Endothelial cell of umbilical vein (primary cell): ENCODE measurements around the gene DGUOK. TPM values are rescaled to one million over a fixed set of nuclear protein-coding genes. Genes with fewer than 3 reads are reported as not detected.

Experiments used
- BruUV-seq: library from RNA; stranded (reverse); fragments of 400-500 nt; replicated peaks from 2 replicates; lab custom pipeline; 2021; lab: Mats Ljungman, UMichigan
- CTCF ChIA-PET: fragments of 300-600, 350-600 bp; sonication (Branson Sonifier 250); formaldehyde crosslinking; loops from one replicate; lab custom pipeline; 2021; ENCODE audit warnings: antibody characterized with exemption, inconsistent platforms; lab: Charles Lee
- POLR2A ChIA-PET: fragments of 300-600, 350-600 bp; sonication (Branson Sonifier 250); formaldehyde crosslinking; loops from one replicate; lab custom pipeline; 2021; ENCODE audit warnings: antibody characterized with exemption, inconsistent platforms; lab: Charles Lee
- DNase-seq: peaks from one replicate; pipeline ENCODE4 v3.0.0-alpha.2; 2011; ENCODE audit warnings: low read depth, low spot score
- FAIRE-seq: peaks from 2 replicates; lab custom pipeline; 2011; peaks lifted over from hg19 to GRCh38; lab: Jason Lieb, UNC
- H2AFZ ChIP-seq: 2 replicates; pipeline ENCODE4 v1.6.0; 2012; ENCODE audit warnings: low read depth, low read length, control low read depth, inconsistent platforms
- H3K27ac ChIP-seq: 2 replicates; pipeline ENCODE4 v1.5.1; 2011; ENCODE audit warnings: low read depth, mild to moderate bottlenecking, control low read depth, low read length, moderate library complexity; ENCODE audit not compliant: insufficient read depth
- H3K27me3 ChIP-seq, 2 experiments: 2 replicates each; pipeline versions ENCODE4 v1.6.0 to v1.6.1; 2011; ENCODE audit warnings: low read length in 2 of 2, mixed read lengths in 1 of 2; ENCODE audit not compliant: control insufficient read depth in 2 of 2, insufficient read depth in 2 of 2
- H3K36me3 ChIP-seq, 2 experiments: 2 replicates in 1 of 2; 3 replicates in 1 of 2; pipeline ENCODE4 v1.5.1; 2011; ENCODE audit warnings: low read length in 2 of 2, mild to moderate bottlenecking in 1 of 2, moderate library complexity in 1 of 2; ENCODE audit not compliant: control insufficient read depth in 2 of 2, insufficient read depth in 2 of 2; ENCODE audit errors: extremely low read depth in 1 of 2
- H3K4me1 ChIP-seq: 3 replicates; pipeline ENCODE4 v1.5.1; 2011; ENCODE audit warnings: mild to moderate bottlenecking, low read length; ENCODE audit not compliant: control insufficient read depth, insufficient read depth; ENCODE audit errors: extremely low read depth
- H3K4me2 ChIP-seq: 2 replicates; pipeline ENCODE4 v1.6.1; 2011; ENCODE audit warnings: low read length, control low read depth, mixed read lengths; ENCODE audit not compliant: insufficient read depth
- H3K4me3 ChIP-seq, 3 experiments: fragments of 200-600 bp in 1 of 3; sonication (generic), shearing (Covaris generic) in 1 of 3; replicated peaks in 1 of 3; 2 replicates each; pipeline ENCODE4 v1.5.1; 2011 to 2016; ENCODE audit warnings: control low read depth in 3 of 3, low read length in 3 of 3, mild to moderate bottlenecking in 2 of 3, inconsistent platforms in 1 of 3, low read depth in 1 of 3, moderate library complexity in 1 of 3; ENCODE audit not compliant: insufficient read depth in 1 of 3
- H3K79me2 ChIP-seq: 2 replicates; pipeline ENCODE4 v1.6.0; 2012; ENCODE audit warnings: low read length, inconsistent platforms; ENCODE audit not compliant: control insufficient read depth, insufficient read depth
- H3K9ac ChIP-seq: replicated peaks from 2 replicates; pipeline ENCODE3; 2011; ENCODE audit warnings: low read length, control low read depth; ENCODE audit not compliant: insufficient read depth; ENCODE audit errors: extremely low read depth
- H3K9me1 ChIP-seq: replicated peaks from 3 replicates; pipeline ENCODE4 v1.6.0; 2011; ENCODE audit warnings: mild to moderate bottlenecking, low read length; ENCODE audit not compliant: control insufficient read depth, insufficient read depth; ENCODE audit errors: extremely low read depth
- H3K9me3 ChIP-seq: replicated peaks from 2 replicates; pipeline ENCODE4 v1.5.1; 2012; ENCODE audit warnings: low read length, inconsistent platforms; ENCODE audit not compliant: control insufficient read depth, insufficient read depth
- H4K20me1 ChIP-seq: replicated peaks from 2 replicates; pipeline ENCODE3; 2011; ENCODE audit warnings: mild to moderate bottlenecking, low read length; ENCODE audit not compliant: control insufficient read depth, insufficient read depth; ENCODE audit errors: extremely low read depth
- EZH2 ChIP-seq: IDR thresholded peaks from 2 replicates; pipeline ENCODE4 v1.6.1; 2012; ENCODE audit warnings: borderline replicate concordance, low read depth, mild to moderate bottlenecking, moderate library complexity, low read length, inconsistent platforms; ENCODE audit not compliant: severe bottlenecking
- FOS ChIP-seq: IDR thresholded peaks from 2 replicates; pipeline ENCODE4 v1.6.1; 2011; ENCODE audit warnings: mild to moderate bottlenecking, low read length, moderate library complexity, borderline replicate concordance; ENCODE audit not compliant: insufficient read depth
- GATA2 ChIP-seq: IDR thresholded peaks from 2 replicates; pipeline ENCODE4 v1.7.0; 2011; ENCODE audit warnings: low read depth, mild to moderate bottlenecking, moderate library complexity, mixed read lengths, low read length; ENCODE audit not compliant: insufficient read length, insufficient read depth
- JUN ChIP-seq: IDR thresholded peaks from 2 replicates; pipeline ENCODE4 v1.6.1; 2011; ENCODE audit warnings: borderline replicate concordance, low read depth; ENCODE audit not compliant: insufficient read length, insufficient read depth
- MYC ChIP-seq: IDR thresholded peaks from one replicate; pipeline ENCODE4 v1.6.1; 2011; ENCODE audit warnings: mild to moderate bottlenecking, low read depth, low read length
- POLR2A ChIP-seq: IDR thresholded peaks from 2 replicates; pipeline ENCODE4 v1.6.1; 2012; ENCODE audit warnings: low read depth, mild to moderate bottlenecking, control low read depth, low read length
- POLR2AphosphoS5 ChIP-seq: IDR thresholded peaks from 2 replicates; pipeline ENCODE4 v1.6.1; 2012; ENCODE audit warnings: low read depth, mild to moderate bottlenecking, control low read depth, low read length, moderate library complexity; ENCODE audit not compliant: insufficient read depth
- dilution Hi-C: fragments of 300-500 bp; cut with MboI; formaldehyde crosslinking; loops from one replicate; pipeline ENCODE4 v1.15.0; 2019; ENCODE audit warnings: low sequenced_read_pairs; ENCODE audit not compliant: extremely low pct_ligation_motif_present
- intact Hi-C: fragments of 100-400 bp; cut with micrococcal nuclease; formaldehyde crosslinking; loops from one replicate; pipeline ENCODE4 v1.10.0; 2022
- polyA plus RNA-seq, 4 experiments: library from polyadenylated mRNA; depleted of rRNA in 3 of 4; stranded (reverse) in 3 of 4; unstranded in 1 of 4; fragments of >200 nt; gene quantifications; 2 replicates each; pipeline versions ENCODE4 v1.2.1 to v1.2.3, GENCODE V29; 2011 to 2012; ENCODE audit warnings: missing spikeins in 1 of 4
- total RNA-seq: library from RNA; stranded (reverse); gene quantifications from 2 replicates; pipeline ENCODE4 v1.2.3, GENCODE V29; 2021
- TF ChIP-seq, protein P1 (sequence below), 2 donors: IDR thresholded peaks; 1 replicate in 1 of 2; 2 replicates in 1 of 2; pipeline ENCODE4 v1.5.1; 2011; ENCODE audit warnings: low read length in 2 of 2, mild to moderate bottlenecking in 2 of 2, moderate library complexity in 2 of 2, control low read depth in 1 of 2, inconsistent platforms in 1 of 2, low read depth in 1 of 2; ENCODE audit not compliant: insufficient read depth in 1 of 2; ENCODE audit errors: extremely low read depth in 1 of 2
- TF ChIP-seq, protein P2 (sequence below): IDR thresholded peaks from 2 replicates; pipeline ENCODE4 v1.6.1; 2011; ENCODE audit not compliant: insufficient read depth, insufficient read length

Gene DGUOK
- total and polyA plus RNA-seq, 2 donors (not counting 3 experiments of a cell fraction or from before 2014, with no cell fraction given): 51.8 to 77.5 TPM

DNA sequence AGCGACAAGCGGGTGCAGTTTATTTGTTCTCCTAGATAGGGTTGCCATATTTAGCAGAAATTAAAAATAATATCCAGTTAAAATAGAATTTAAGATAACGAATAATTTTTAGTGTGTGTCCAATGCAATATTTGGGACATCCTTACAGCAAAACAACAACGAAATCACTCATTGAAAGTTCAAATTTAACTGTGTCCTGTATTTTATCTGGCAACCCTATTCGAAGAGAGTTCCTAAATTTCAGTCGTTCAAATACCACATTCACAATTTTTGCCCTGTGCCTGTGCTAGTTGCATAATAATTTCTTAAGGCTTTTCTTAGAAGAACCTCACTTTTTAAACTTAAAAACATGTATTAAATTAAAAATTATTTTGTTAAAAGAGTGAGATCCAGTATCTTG is 664 bp downstream of the DGUOK start:
- CTCF ChIA-PET: interaction anchor here (0.6 kb wide), 1 partner anchor 60 kb away, joined by 4 read pairs; no protein-coding TSS in a partner anchor
- H2AFZ ChIP-seq: peak overlapping the region; percentile 88
- H4K20me1 ChIP-seq: no peaks in the 10 kb centered on the region
- BruUV-seq: no TSS peak
- FAIRE-seq (no peak), DNase-seq (no peak)
- H3K27me3 ChIP-seq: peaks cover 4 to 7% of the 10 kb centered on the region in 2 experiments
- H3K4me1 ChIP-seq: peaks cover 13% of the 10 kb centered on the region
- H3K36me3 ChIP-seq: no peaks in the 10 kb centered on the region
- intact Hi-C loops: loop anchor here (1.0 to 2.0 kb wide), 2 partner anchors 52 to 57 kb away; partner anchors contain the start of gene TET3
- no peaks in the 10 kb centered on the region for H3K9me3 ChIP-seq
- peak overlapping the region; percentile 48 to 95 (median 91) for H3K4me3 ChIP-seq
- POLR2A ChIA-PET: interaction anchor here (1.0 kb wide), 1 partner anchor 9 kb away, joined by 3 read pairs; no protein-coding TSS in a partner anchor
- H3K27ac ChIP-seq: peak overlapping the region; percentile 98
- H3K4me2 ChIP-seq: peak overlapping the region; percentile 97
- H3K79me2 ChIP-seq: peaks cover 42% of the 10 kb centered on the region
- TF ChIP-seq FOS (no peak), GATA2 (no peak), POLR2A (no peak), JUN (no peak), EZH2 (no peak), POLR2AphosphoS5 (no peak), MYC (no peak)
- TF ChIP-seq, protein P1, sequence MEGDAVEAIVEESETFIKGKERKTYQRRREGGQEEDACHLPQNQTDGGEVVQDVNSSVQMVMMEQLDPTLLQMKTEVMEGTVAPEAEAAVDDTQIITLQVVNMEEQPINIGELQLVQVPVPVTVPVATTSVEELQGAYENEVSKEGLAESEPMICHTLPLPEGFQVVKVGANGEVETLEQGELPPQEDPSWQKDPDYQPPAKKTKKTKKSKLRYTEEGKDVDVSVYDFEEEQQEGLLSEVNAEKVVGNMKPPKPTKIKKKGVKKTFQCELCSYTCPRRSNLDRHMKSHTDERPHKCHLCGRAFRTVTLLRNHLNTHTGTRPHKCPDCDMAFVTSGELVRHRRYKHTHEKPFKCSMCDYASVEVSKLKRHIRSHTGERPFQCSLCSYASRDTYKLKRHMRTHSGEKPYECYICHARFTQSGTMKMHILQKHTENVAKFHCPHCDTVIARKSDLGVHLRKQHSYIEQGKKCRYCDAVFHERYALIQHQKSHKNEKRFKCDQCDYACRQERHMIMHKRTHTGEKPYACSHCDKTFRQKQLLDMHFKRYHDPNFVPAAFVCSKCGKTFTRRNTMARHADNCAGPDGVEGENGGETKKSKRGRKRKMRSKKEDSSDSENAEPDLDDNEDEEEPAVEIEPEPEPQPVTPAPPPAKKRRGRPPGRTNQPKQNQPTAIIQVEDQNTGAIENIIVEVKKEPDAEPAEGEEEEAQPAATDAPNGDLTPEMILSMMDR (IDR thresholded peaks at IDR 0.05; ENCODE audit: extremely low read depth in 1 of 2, insufficient read depth in 1 of 2, low read depth in 1 of 2, low read length in 2 of 2): no peak
- TF ChIP-seq, protein P2, sequence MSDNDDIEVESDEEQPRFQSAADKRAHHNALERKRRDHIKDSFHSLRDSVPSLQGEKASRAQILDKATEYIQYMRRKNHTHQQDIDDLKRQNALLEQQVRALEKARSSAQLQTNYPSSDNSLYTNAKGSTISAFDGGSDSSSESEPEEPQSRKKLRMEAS: no peak
- peak overlapping the region; percentile 99 for H3K9ac ChIP-seq
- no peaks in the 10 kb centered on the region for H3K9me1 ChIP-seq
- dilution Hi-C loops: no loop called here
